Heart left ventricle (tissue), 16 donors: ENCODE measurements around the gene JMJD7. TPM values are rescaled to one million over a fixed set of nuclear protein-coding genes. Genes with fewer than 3 reads are reported as not detected.

Experiments
- ATAC-seq, 4 donors: fragments of 200-7000 bp; cut with Tn5 transposase; one replicate each; pipeline ENCODE4 v1.9.1; 2020 to 2022; ENCODE audit warnings: moderate library complexity in 4 of 4, mild to moderate bottlenecking in 3 of 4, moderate number of reproducible peaks in 1 of 4
- DNase-seq, 5 donors: peaks; one replicate each; pipeline ENCODE4 v3.0.0-alpha.2; 2020
- H3K27ac ChIP-seq, 12 donors: fragments of 200-600 bp; sonication (generic) in 4 of 12; one replicate each; pipeline versions ENCODE4 v1.5.0 to v1.8.0; 2016 to 2022; ENCODE audit warnings: mild to moderate bottlenecking in 2 of 12
- H3K27me3 ChIP-seq, 9 donors: fragments of 200-600 bp; sonication (generic) in 2 of 9; one replicate each; pipeline versions ENCODE4 v1.5.1 to v1.8.0; 2016 to 2022; ENCODE audit warnings: mild to moderate bottlenecking in 3 of 9
- H3K36me3 ChIP-seq, 9 donors: fragments of 200-600 bp; sonication (generic) in 2 of 9; one replicate each; pipeline versions ENCODE4 v1.5.0 to v1.8.0; 2018 to 2022; ENCODE audit warnings: mild to moderate bottlenecking in 2 of 9
- H3K4me1 ChIP-seq, 12 donors: fragments of 200-600 bp; sonication (generic) in 4 of 12; one replicate each; pipeline versions ENCODE4 v1.5.0 to v1.8.0; 2016 to 2022; ENCODE audit warnings: mild to moderate bottlenecking in 3 of 12
- H3K4me3 ChIP-seq, 12 donors: fragments of 200-600 bp; sonication (generic) in 4 of 12; one replicate each; pipeline versions ENCODE4 v1.5.0 to v1.8.0; 2017 to 2022; ENCODE audit warnings: mild to moderate bottlenecking in 9 of 12, moderate library complexity in 4 of 12
- H3K9me3 ChIP-seq, 12 donors: fragments of 200-600 bp; sonication (generic) in 4 of 12; one replicate each; pipeline versions ENCODE4 v1.5.0 to v1.8.0; 2016 to 2022; ENCODE audit warnings: mild to moderate bottlenecking in 1 of 12
- POLR2A ChIP-seq, 2 donors: fragments of 450-650 bp; IDR thresholded peaks; one replicate each; pipeline ENCODE4 v1.6.1; 2017; ENCODE audit warnings: antibody characterized with exemption in 2 of 2, mild to moderate bottlenecking in 2 of 2, moderate library complexity in 2 of 2
- WGBS, 4 donors: extraction: QIAGEN DNeasy Blood & Tissue Kit in 2 of 4; methylation state at CpG; one replicate each; pipeline versions ENCODE4 v1.1.5 to v1.1.7; 2013 to 2018; 5-methylcytosine and 5-hydroxymethylcytosine counted together
- intact Hi-C, 10 donors: fragments of 100-400 bp; cut with DNase I; formaldehyde crosslinking; loops; one replicate each; pipeline versions ENCODE4 v1.11.1 to v1.14.2; 2022
- polyA plus RNA-seq, 2 donors: library from polyadenylated mRNA; stranded (reverse); fragments of 200-250 nt; gene quantifications; one replicate each; pipeline ENCODE4 v1.2.3, GENCODE V29; 2013
- total RNA-seq, 9 donors: library from RNA; depleted of rRNA in 2 of 9; stranded (reverse); fragments of >200 nt in 2 of 9; fragmentation: NEBNext Ultra II Directional in 3 of 9; extraction: Animal tissue kit (Norgen Biotek cat#: 25700) in 3 of 9; gene quantifications; one replicate each; pipeline versions ENCODE4 v1.1.0 to v1.2.4, GENCODE V29; 2016 to 2023
- TF ChIP-seq, protein P1 (sequence below), 12 donors: fragments of 200-600 bp; sonication (generic) in 4 of 12; IDR thresholded peaks; one replicate each; pipeline versions ENCODE4 v1.5.0 to v1.8.0; 2018 to 2022; ENCODE audit warnings: antibody characterized with exemption in 12 of 12, mild to moderate bottlenecking in 5 of 12
- donor health status: ischemic (EF 13 %, LVEDD 7.1; RV severe dilation, severe dysfunction).
- donor health status: healthy with polysubstance abuse.
- donor health status: DM: no; HTN: yes; CAD: no.
- donor health status: DM: no; HTN: no; CAD: no.
- donor health status: ischemic (EF 25% LVEDD 6.9; RV normal size, moderate dysfunction).
- donor health status: ischemic (EF 25% LVEDD 5.7; RV mildly dilated, moderate dysfunction).
- donor health status: healthy.
- donor health status: DM: yes; HTN: yes; CAD: no.
- donor health status: ischemic (EF 35%, LVEDD 5.7; RV mildly dilated, moderate dysfunction).
- donor health status: nonischemic (EF 11% LVEDD 7.7; RV severe dilation, severe dysfunction).
- donor health status: DM: yes; HTN: yes; CAD: no.
- donor health status: PGD.
- donor health status: ischemic (EF 29% LVEDD 5.4; RV normal size, mild dysfunction).
- donor health status: nonischemic (EF 23%, LVEDD 6.1; RV moderate dilation, normal function).

JMJD7 gene
- total and polyA plus RNA-seq, 11 donors: 5.4 to 20.6 (median 11.8) TPM

DNA sequence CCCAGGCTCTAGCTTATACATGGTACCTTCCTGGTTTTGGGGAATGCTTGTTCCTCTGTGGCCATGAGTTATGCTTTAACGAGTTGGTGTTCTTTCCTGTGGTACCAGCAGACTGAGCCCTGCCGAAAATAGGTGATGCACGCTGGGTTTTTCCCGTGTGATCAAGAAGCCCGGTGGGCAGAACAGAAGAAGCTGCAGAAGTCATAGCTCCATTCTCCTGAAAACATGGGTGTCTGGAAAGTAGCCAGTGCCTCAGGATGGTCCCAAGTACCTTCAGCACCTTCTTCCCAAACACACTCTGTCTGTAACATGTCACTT is 28.4 kb upstream of the JMJD7 start:
- Histone ChIP-seq H3K27ac (no peak overlapping the region), H3K4me3 (no peak overlapping the region), H3K4me1 (peaks cover 0 to 38% (median 14%) of the 10 kb centered on the region in 12 donors), H3K9me3 (no peaks in the 10 kb centered on the region), H3K27me3 (no peaks in the 10 kb centered on the region), H3K36me3 (peaks cover 0 to 27% (median 16%) of the 10 kb centered on the region in 9 donors)
- DNase-seq (no peak), ATAC-seq (no peak)
- 84 to 96% (median 90%) methylated on average over 5 of the region's 5 CpGs for WGBS, 4 donors
- TF ChIP-seq, protein P1, sequence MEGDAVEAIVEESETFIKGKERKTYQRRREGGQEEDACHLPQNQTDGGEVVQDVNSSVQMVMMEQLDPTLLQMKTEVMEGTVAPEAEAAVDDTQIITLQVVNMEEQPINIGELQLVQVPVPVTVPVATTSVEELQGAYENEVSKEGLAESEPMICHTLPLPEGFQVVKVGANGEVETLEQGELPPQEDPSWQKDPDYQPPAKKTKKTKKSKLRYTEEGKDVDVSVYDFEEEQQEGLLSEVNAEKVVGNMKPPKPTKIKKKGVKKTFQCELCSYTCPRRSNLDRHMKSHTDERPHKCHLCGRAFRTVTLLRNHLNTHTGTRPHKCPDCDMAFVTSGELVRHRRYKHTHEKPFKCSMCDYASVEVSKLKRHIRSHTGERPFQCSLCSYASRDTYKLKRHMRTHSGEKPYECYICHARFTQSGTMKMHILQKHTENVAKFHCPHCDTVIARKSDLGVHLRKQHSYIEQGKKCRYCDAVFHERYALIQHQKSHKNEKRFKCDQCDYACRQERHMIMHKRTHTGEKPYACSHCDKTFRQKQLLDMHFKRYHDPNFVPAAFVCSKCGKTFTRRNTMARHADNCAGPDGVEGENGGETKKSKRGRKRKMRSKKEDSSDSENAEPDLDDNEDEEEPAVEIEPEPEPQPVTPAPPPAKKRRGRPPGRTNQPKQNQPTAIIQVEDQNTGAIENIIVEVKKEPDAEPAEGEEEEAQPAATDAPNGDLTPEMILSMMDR (IDR thresholded peaks at IDR 0.05): no peak
- no peak for TF ChIP-seq POLR2A (IDR thresholded peaks at IDR 0.05)
- intact Hi-C loops: no loop called here

DNA sequence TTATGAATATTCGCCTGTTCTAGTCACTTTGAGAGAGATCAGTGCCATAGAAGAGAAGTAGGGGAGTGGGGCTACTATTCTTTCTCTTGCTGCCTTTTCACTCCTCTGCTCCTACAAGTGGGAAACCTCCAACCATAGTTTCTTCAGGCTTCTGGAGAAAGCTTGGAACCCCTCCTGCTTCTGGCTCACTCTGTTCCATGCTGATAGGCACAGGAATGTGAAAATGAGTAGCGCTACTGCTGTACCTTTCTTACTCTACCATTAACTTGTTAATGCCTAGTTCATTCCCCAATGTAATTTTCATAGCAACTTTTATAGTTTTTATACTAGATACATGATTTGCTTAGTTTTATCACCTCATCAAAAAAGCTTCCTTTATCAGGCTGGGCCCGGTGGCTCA is 26.7 kb upstream of the JMJD7 start:
- 86 to 94% (median 91%) methylated on average over 3 of the region's 3 CpGs for WGBS, 4 donors

DNA sequence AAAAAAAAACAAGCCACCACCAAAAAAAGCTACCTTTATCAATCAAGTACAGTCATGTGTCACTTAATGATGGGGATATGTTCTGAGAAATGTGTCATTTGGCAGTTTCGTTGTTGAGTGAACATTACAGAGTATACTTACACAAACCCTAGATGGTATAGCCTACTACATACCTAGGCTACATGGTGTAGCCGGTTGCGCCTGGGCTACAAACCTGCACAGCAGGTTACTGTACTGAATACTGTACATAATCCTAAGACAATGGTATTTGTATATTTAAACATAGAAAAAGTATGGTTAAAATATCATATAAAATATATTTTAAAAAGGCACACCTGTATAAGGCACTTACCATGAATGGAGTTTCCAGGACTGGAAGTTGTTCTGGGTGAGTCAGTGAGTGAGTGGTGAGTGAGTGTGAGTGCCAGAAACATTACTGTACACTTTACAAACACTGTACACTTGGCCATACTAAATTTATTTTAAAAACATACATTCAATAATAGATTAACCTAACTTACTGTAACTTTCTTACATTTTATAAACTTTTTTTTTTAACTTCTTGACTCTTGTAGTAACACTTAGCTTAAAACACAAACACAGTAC is 25.9 kb upstream of the JMJD7 start:
- ATAC-seq (no peak), DNase-seq (no peak)
- no peak overlapping the region for H3K27ac ChIP-seq
- H3K27me3 ChIP-seq: no peaks in the 10 kb centered on the region
- WGBS, 4 donors: 91 to 97% (median 94%) methylated on average over 3 of the region's 3 CpGs
- H3K4me3 ChIP-seq: no peak overlapping the region
- intact Hi-C loops: no loop called here
- peaks cover 0 to 39% (median 6%) of the 10 kb centered on the region in 12 donors for H3K4me1 ChIP-seq
- H3K36me3 ChIP-seq: peaks cover 0 to 27% (median 16%) of the 10 kb centered on the region in 9 donors
- TF ChIP-seq, protein P1 (IDR thresholded peaks at IDR 0.05): no peak
- TF ChIP-seq POLR2A (IDR thresholded peaks at IDR 0.05): no peak
- H3K9me3 ChIP-seq: no peaks in the 10 kb centered on the region

More for the DNA sequence above, 26.7 kb upstream of the JMJD7 start:
- ATAC-seq (no peak), DNase-seq (no peak)
- Histone ChIP-seq H3K27ac (no peak overlapping the region), H3K9me3 (no peaks in the 10 kb centered on the region), H3K27me3 (no peaks in the 10 kb centered on the region), H3K36me3 (peaks cover 0 to 27% (median 16%) of the 10 kb centered on the region in 9 donors), H3K4me3 (no peak overlapping the region), H3K4me1 (peaks cover 1 to 39% (median 10%) of the 10 kb centered on the region in 12 donors)
- intact Hi-C loops: no loop called here
- TF ChIP-seq, protein P1 (IDR thresholded peaks at IDR 0.05): no peak
- TF ChIP-seq POLR2A (IDR thresholded peaks at IDR 0.05): no peak

DNA sequence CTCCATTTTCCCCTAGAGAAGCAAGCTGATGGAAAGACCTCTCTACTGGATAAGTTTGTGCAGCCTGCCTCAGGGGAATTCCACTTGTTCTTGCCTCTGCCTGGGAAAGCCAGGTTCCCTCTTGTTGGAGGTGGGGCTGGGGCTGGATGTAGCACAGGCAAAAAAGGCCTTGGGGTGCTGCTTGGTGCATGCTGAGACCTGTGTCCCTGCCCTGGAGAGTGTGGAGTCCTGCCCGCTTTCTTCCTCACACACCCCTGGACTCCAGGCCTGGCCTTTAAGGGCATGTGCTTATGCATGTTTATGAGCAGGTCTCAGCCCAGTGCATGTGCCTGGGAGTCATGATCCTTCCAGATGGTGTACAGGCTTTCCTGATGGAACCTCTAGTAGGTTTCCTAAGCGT is 23.5 kb upstream of the JMJD7 start:
- Histone ChIP-seq H3K36me3 (peaks cover 0 to 26% (median 15%) of the 10 kb centered on the region in 9 donors), H3K9me3 (no peaks in the 10 kb centered on the region), H3K27ac (peak overlapping the region in 1 of 12 donors; percentile 26), H3K4me1 (peaks cover 0 to 22% (median 1%) of the 10 kb centered on the region in 12 donors), H3K4me3 (no peak overlapping the region), H3K27me3 (no peaks in the 10 kb centered on the region)
- intact Hi-C loops: no loop called here
- WGBS, 4 donors: 74 to 97% (median 93%) methylated on average over 1 to 2 of the region's 2 CpGs
- DNase-seq (no peak), ATAC-seq (peak in 1 of 4 donors; percentile 20)
- TF ChIP-seq, protein P1 (IDR thresholded peaks at IDR 0.05): no peak
- TF ChIP-seq POLR2A (IDR thresholded peaks at IDR 0.05): no peak
